ENCODE measurements around the gene B3GALT5.

Gene B3GALT5

GRCh38 chr21:39715804-39716397 lies 103.2 kb downstream of the B3GALT5 start:
- no peaks in the 10 kb centered on the region for H4K20me1 ChIP-seq (ENCODE audit: insufficient read depth, low read length)
- H3K4me1 ChIP-seq (ENCODE audit: insufficient read depth, low read length): no peaks in the 10 kb centered on the region
- H3K9ac ChIP-seq (ENCODE audit: low read depth, low read length): no peak overlapping the region
- H3K27ac ChIP-seq (ENCODE audit: low read length): no peak overlapping the region
- no peaks in the 10 kb centered on the region for H3K36me3 ChIP-seq (ENCODE audit: insufficient read depth, low read length)
- H3K9me3 ChIP-seq (ENCODE audit: insufficient read depth, low read length, severe bottlenecking): no peaks in the 10 kb centered on the region
- peak; percentile 75 for TF ChIP-seq CTCF (IDR thresholded peaks at IDR 0.05; ENCODE audit: borderline replicate concordance, extremely low read depth, low read length, poor library complexity, severe bottlenecking)
- no peak for TF ChIP-seq EZH2 (IDR thresholded peaks at IDR 0.05; ENCODE audit: borderline replicate concordance, low read depth, low read length, severe bottlenecking)
- peak; percentile 60; the same call in 1 of the 3 replicates for ATAC-seq (ENCODE audit: insufficient read depth, low read depth)
- no peaks in the 10 kb centered on the region for H3K27me3 ChIP-seq (ENCODE audit: insufficient read depth, low read length, poor library complexity)
- H3K4me3 ChIP-seq (ENCODE audit: low read depth in 1 of 2, low read length in 2 of 2): no peak overlapping the region
- no peak overlapping the region for H3K4me2 ChIP-seq (ENCODE audit: insufficient read depth, low read length)
- peak; percentile 54 for DNase-seq
- no peak overlapping the region for H2AFZ ChIP-seq (ENCODE audit: low read depth, low read length)
- no peaks in the 10 kb centered on the region for H3K79me2 ChIP-seq (ENCODE audit: insufficient read depth, low read length)

- no peaks in the 10 kb centered on the region for H4K20me1 ChIP-seq (ENCODE audit: insufficient read depth, low read length)
- no peak overlapping the region for H3K4me2 ChIP-seq (ENCODE audit: insufficient read depth, low read length)
- ATAC-seq (ENCODE audit: insufficient read depth, low read depth): no peak
- no peak overlapping the region for H3K4me3 ChIP-seq (ENCODE audit: low read depth in 1 of 2, low read length in 2 of 2)
- TF ChIP-seq EZH2 (IDR thresholded peaks at IDR 0.05; ENCODE audit: borderline replicate concordance, low read depth, low read length, severe bottlenecking) (no peak), CTCF (IDR thresholded peaks at IDR 0.05; ENCODE audit: borderline replicate concordance, extremely low read depth, low read length, poor library complexity, severe bottlenecking) (no peak)
- no peak for DNase-seq
- H3K36me3 ChIP-seq (ENCODE audit: insufficient read depth, low read length): no peaks in the 10 kb centered on the region
- H3K4me1 ChIP-seq (ENCODE audit: insufficient read depth, low read length): no peaks in the 10 kb centered on the region
- peaks cover 5% of the 10 kb centered on the region for H3K27me3 ChIP-seq (ENCODE audit: insufficient read depth, low read length, poor library complexity)
- H3K79me2 ChIP-seq (ENCODE audit: insufficient read depth, low read length): no peaks in the 10 kb centered on the region
- H2AFZ ChIP-seq (ENCODE audit: low read depth, low read length): no peak overlapping the region
- no peaks in the 10 kb centered on the region for H3K9me3 ChIP-seq (ENCODE audit: insufficient read depth, low read length, severe bottlenecking)
- H3K9ac ChIP-seq (ENCODE audit: low read depth, low read length): no peak overlapping the region
- no peak overlapping the region for H3K27ac ChIP-seq (ENCODE audit: low read length)
Observed at GRCh38 chr21:39720126-39720778, 107.5 kb downstream of the B3GALT5 start.

- H3K36me3 ChIP-seq (ENCODE audit: insufficient read depth, low read length): no peaks in the 10 kb centered on the region
- ATAC-seq (ENCODE audit: insufficient read depth, low read depth) (no peak), DNase-seq (no peak)
- H3K9ac ChIP-seq (ENCODE audit: low read depth, low read length): no peak overlapping the region
- no peaks in the 10 kb centered on the region for H4K20me1 ChIP-seq (ENCODE audit: insufficient read depth, low read length)
- no peak overlapping the region for H3K4me2 ChIP-seq (ENCODE audit: insufficient read depth, low read length)
- H3K4me3 ChIP-seq (ENCODE audit: low read depth in 1 of 2, low read length in 2 of 2): no peak overlapping the region
- no peak overlapping the region for H3K27ac ChIP-seq (ENCODE audit: low read length)
- H3K4me1 ChIP-seq (ENCODE audit: insufficient read depth, low read length): no peaks in the 10 kb centered on the region
- no peak overlapping the region for H2AFZ ChIP-seq (ENCODE audit: low read depth, low read length)
- no peaks in the 10 kb centered on the region for H3K79me2 ChIP-seq (ENCODE audit: insufficient read depth, low read length)
- no peaks in the 10 kb centered on the region for H3K9me3 ChIP-seq (ENCODE audit: insufficient read depth, low read length, severe bottlenecking)
- no peak for TF ChIP-seq EZH2 (IDR thresholded peaks at IDR 0.05; ENCODE audit: borderline replicate concordance, low read depth, low read length, severe bottlenecking)
- no peak for TF ChIP-seq CTCF (IDR thresholded peaks at IDR 0.05; ENCODE audit: borderline replicate concordance, extremely low read depth, low read length, poor library complexity, severe bottlenecking)
- H3K27me3 ChIP-seq (ENCODE audit: insufficient read depth, low read length, poor library complexity): peaks cover 5% of the 10 kb centered on the region
Observed at GRCh38 chr21:39721885-39722284, 109.1 kb downstream of the B3GALT5 start.

Measured in DND-41 (cell line).